ENCODE measurements around the gene BCDIN3D. TPM values are rescaled to one million over a fixed set of nuclear protein-coding genes. Genes with fewer than 3 reads are reported as not detected.

The BCDIN3D gene
- total RNA-seq, 1 experiment from 2014 or later, result 6.2 TPM

- Mint-ChIP-seq H3K9me3 (ENCODE audit: unreplicated experiment) (no peaks in the 10 kb centered on the region), H3K36me3 (ENCODE audit: insufficient read depth, unreplicated experiment) (peaks cover 7% of the 10 kb centered on the region), H3K4me1 (ENCODE audit: insufficient read depth, unreplicated experiment) (peaks cover 7% of the 10 kb centered on the region), H3K4me3 (ENCODE audit: unreplicated experiment) (no peak overlapping the region), H3K27ac (ENCODE audit: low read depth, unreplicated experiment) (no peak overlapping the region), H3K27me3 (ENCODE audit: insufficient read depth, unreplicated experiment) (no peaks in the 10 kb centered on the region)
- TF ChIP-seq CTCF (IDR thresholded peaks at IDR 0.05; ENCODE audit: unreplicated experiment), result no peak
- BruUV-seq (replicated peaks), result no TSS peak
- POLR2A ChIA-PET, result no interaction called here
- CTCF ChIA-PET, result interaction anchor here (0.6 to 1.3 kb wide), 4 partner anchors 19 to 79 kb away, joined by 3 to 4 read pairs (median 4); no protein-coding TSS in a partner anchor
- DNase-seq (ENCODE audit: unreplicated experiment), result no peak
- intact Hi-C loops (cut with micrococcal nuclease), result no loop called here
Measured at GRCh38 chr12:49819786-49820185, 23.1 kb downstream of the BCDIN3D start.

DNA sequence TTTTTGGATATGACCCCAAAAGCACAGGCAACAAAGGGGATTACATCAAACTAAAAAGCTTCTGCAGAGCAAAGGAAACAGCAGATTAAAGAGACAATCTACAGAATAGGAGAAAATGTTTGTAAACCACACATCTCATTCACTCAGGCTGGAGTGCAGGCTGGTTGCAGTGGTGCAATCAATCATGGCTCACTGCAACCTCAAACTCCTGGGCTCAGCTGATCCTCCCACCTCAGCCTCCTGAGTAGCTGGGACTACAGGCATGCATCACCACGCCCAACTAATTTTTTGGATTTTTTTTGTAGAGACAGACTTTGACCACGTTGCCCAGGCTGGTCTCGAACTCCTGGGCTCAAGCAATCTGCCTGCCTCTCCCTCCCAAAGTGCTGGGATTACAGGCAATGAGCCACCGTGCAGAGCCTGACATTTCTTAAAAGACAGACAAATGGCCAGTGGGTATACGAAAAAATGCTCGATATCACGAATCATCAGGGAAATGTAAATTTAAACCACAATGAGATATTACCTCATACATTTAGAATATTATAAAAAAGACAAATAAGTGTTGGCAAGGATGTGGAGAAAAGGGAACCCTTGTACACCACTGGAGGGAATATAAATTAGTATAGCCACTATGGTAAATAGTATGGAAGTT, 24.5 kb downstream of the BCDIN3D start:
- no TSS peak for BruUV-seq (replicated peaks)
- Mint-ChIP-seq H3K4me3 (ENCODE audit: unreplicated experiment) (no peak overlapping the region), H3K27me3 (ENCODE audit: insufficient read depth, unreplicated experiment) (no peaks in the 10 kb centered on the region), H3K36me3 (ENCODE audit: insufficient read depth, unreplicated experiment) (peaks cover 7% of the 10 kb centered on the region), H3K4me1 (ENCODE audit: insufficient read depth, unreplicated experiment) (peaks cover 7% of the 10 kb centered on the region), H3K9me3 (ENCODE audit: unreplicated experiment) (no peaks in the 10 kb centered on the region), H3K27ac (ENCODE audit: low read depth, unreplicated experiment) (no peak overlapping the region)
- no peak for TF ChIP-seq CTCF (IDR thresholded peaks at IDR 0.05; ENCODE audit: unreplicated experiment)
- intact Hi-C loops (cut with micrococcal nuclease), result no loop called here
- ChIA-PET CTCF (no interaction called here), POLR2A (interaction anchor here (1.2 kb wide), 1 partner anchor 27 kb away, joined by 3 read pairs; no protein-coding TSS in a partner anchor)
- DNase-seq (ENCODE audit: unreplicated experiment), result no peak

- H3K4me3 Mint-ChIP-seq (ENCODE audit: unreplicated experiment), result no peak overlapping the region
- H3K4me1 Mint-ChIP-seq (ENCODE audit: insufficient read depth, unreplicated experiment), result no peaks in the 10 kb centered on the region
- H3K9me3 Mint-ChIP-seq (ENCODE audit: unreplicated experiment), result no peaks in the 10 kb centered on the region
- POLR2A ChIA-PET, result interaction anchor here (0.6 to 0.9 kb wide), 2 partner anchors 14 to 48 kb away, joined by 3 to 4 read pairs; no protein-coding TSS in a partner anchor
- no peak for DNase-seq (ENCODE audit: unreplicated experiment)
- CTCF ChIA-PET, result interaction anchor here (0.7 kb wide), 1 partner anchor 8 kb away, joined by 3 read pairs; no protein-coding TSS in a partner anchor
- H3K27me3 Mint-ChIP-seq (ENCODE audit: insufficient read depth, unreplicated experiment), result no peaks in the 10 kb centered on the region
- H3K36me3 Mint-ChIP-seq (ENCODE audit: insufficient read depth, unreplicated experiment), result peaks cover 24% of the 10 kb centered on the region
- TF ChIP-seq CTCF (IDR thresholded peaks at IDR 0.05; ENCODE audit: unreplicated experiment), result no peak
- intact Hi-C loops (cut with micrococcal nuclease), result no loop called here
- BruUV-seq (replicated peaks), result no TSS peak
- no peak overlapping the region for H3K27ac Mint-ChIP-seq (ENCODE audit: low read depth, unreplicated experiment)
Measured at GRCh38 chr12:49813131-49813530, 29.8 kb downstream of the BCDIN3D start.

GRCh38 chr12:49811961-49812401, 30.9 kb downstream of the BCDIN3D start:
- peaks cover 24% of the 10 kb centered on the region for H3K36me3 Mint-ChIP-seq (ENCODE audit: insufficient read depth, unreplicated experiment)
- CTCF ChIA-PET, result interaction anchor here (0.5 to 1.1 kb wide), 2 partner anchors 55 to 514 kb away, joined by 3 to 4 read pairs; no protein-coding TSS in a partner anchor
- no peaks in the 10 kb centered on the region for H3K9me3 Mint-ChIP-seq (ENCODE audit: unreplicated experiment)
- no peak for DNase-seq (ENCODE audit: unreplicated experiment)
- intact Hi-C loops (cut with micrococcal nuclease), result no loop called here
- H3K4me3 Mint-ChIP-seq (ENCODE audit: unreplicated experiment), result no peak overlapping the region
- H3K27me3 Mint-ChIP-seq (ENCODE audit: insufficient read depth, unreplicated experiment), result no peaks in the 10 kb centered on the region
- no peak overlapping the region for H3K27ac Mint-ChIP-seq (ENCODE audit: low read depth, unreplicated experiment)
- H3K4me1 Mint-ChIP-seq (ENCODE audit: insufficient read depth, unreplicated experiment), result no peaks in the 10 kb centered on the region
- BruUV-seq (replicated peaks), result no TSS peak
- POLR2A ChIA-PET, result interaction anchor here (1.4 kb wide), 1 partner anchor 15 kb away, joined by 3 read pairs; no protein-coding TSS in a partner anchor
- no peak for TF ChIP-seq CTCF (IDR thresholded peaks at IDR 0.05; ENCODE audit: unreplicated experiment)
